WTC11 (cell line): ENCODE data around the gene IQGAP2.

Experiments
- SMAD3 ChIP-seq: sonication (generic); formaldehyde crosslinking; IDR thresholded peaks from 2 replicates; pipeline ENCODE4 v1.8.0; 2022; ENCODE audit warnings: missing genetic modification reagents, mild to moderate bottlenecking, borderline replicate concordance
- ZBTB21 ChIP-seq: sonication (generic); formaldehyde crosslinking; IDR thresholded peaks from 2 replicates; pipeline ENCODE4 v1.8.1; 2023; ENCODE audit warnings: mild to moderate bottlenecking, missing genetic modification reagents, borderline replicate concordance

GRCh38 chr5:76408104-76408654 is 5.1 kb downstream of the IQGAP2 start:
- TF ChIP-seq SMAD3: no peak
- TF ChIP-seq ZBTB21 (CRISPR knock-in tag): no peak
